ENCODE results near the gene INTS6. TPM values are rescaled to one million over a fixed set of nuclear protein-coding genes. Genes with fewer than 3 reads are reported as not detected.

Gene INTS6
- total RNA-seq, 1 donor from 2014 or later: 23.1 TPM

GRCh38 chr13:51444922-51445321 lies 7.9 kb downstream of the INTS6 start:
- no peak for DNase-seq
- H3K9me3 ChIP-seq (replicated peaks): no peaks in the 10 kb centered on the region
- intact Hi-C loops (cut with micrococcal nuclease): no loop called here
- TF ChIP-seq CTCF (IDR thresholded peaks at IDR 0.05; ENCODE audit: borderline replicate concordance): peak; percentile 40
- H3K4me1 ChIP-seq: peaks cover 10% of the 10 kb centered on the region
- peaks cover 22% of the 10 kb centered on the region for H3K36me3 ChIP-seq
- H3K27me3 ChIP-seq (ENCODE audit: low read depth): no peaks in the 10 kb centered on the region
- H3K4me3 ChIP-seq: no peak overlapping the region
- H3K27ac ChIP-seq (replicated peaks): no peak overlapping the region

- H3K36me3 ChIP-seq: no peaks in the 10 kb centered on the region
- no peaks in the 10 kb centered on the region for H3K27me3 ChIP-seq (ENCODE audit: low read depth)
- no peaks in the 10 kb centered on the region for H3K4me1 ChIP-seq
- no peaks in the 10 kb centered on the region for H3K9me3 ChIP-seq (replicated peaks)
- no peak for TF ChIP-seq CTCF (IDR thresholded peaks at IDR 0.05; ENCODE audit: borderline replicate concordance)
- no peak overlapping the region for H3K4me3 ChIP-seq
- no peak overlapping the region for H3K27ac ChIP-seq (replicated peaks)
- intact Hi-C loops (cut with micrococcal nuclease): no loop called here
- DNase-seq: no peak
Observed at GRCh38 chr13:51440381-51440780, 12.5 kb downstream of the INTS6 start.

- no peaks in the 10 kb centered on the region for H3K4me1 ChIP-seq
- no peaks in the 10 kb centered on the region for H3K9me3 ChIP-seq (replicated peaks)
- DNase-seq: no peak
- H3K4me3 ChIP-seq: no peak overlapping the region
- H3K27me3 ChIP-seq (ENCODE audit: low read depth): no peaks in the 10 kb centered on the region
- no peak for TF ChIP-seq CTCF (IDR thresholded peaks at IDR 0.05; ENCODE audit: borderline replicate concordance)
- H3K36me3 ChIP-seq: no peaks in the 10 kb centered on the region
- intact Hi-C loops (cut with micrococcal nuclease): no loop called here
- no peak overlapping the region for H3K27ac ChIP-seq (replicated peaks)
Observed at GRCh38 chr13:51437550-51438127, 15.2 kb downstream of the INTS6 start.

- H3K27me3 ChIP-seq (ENCODE audit: low read depth): no peaks in the 10 kb centered on the region
- H3K36me3 ChIP-seq: peaks cover 4% of the 10 kb centered on the region
- intact Hi-C loops (cut with micrococcal nuclease): no loop called here
- TF ChIP-seq CTCF (IDR thresholded peaks at IDR 0.05; ENCODE audit: borderline replicate concordance): peak; percentile 60
- no peaks in the 10 kb centered on the region for H3K4me1 ChIP-seq
- no peak for DNase-seq
- no peak overlapping the region for H3K27ac ChIP-seq (replicated peaks)
- H3K4me3 ChIP-seq: no peak overlapping the region
- H3K9me3 ChIP-seq (replicated peaks): no peaks in the 10 kb centered on the region
Observed at GRCh38 chr13:51435002-51435578, 17.7 kb downstream of the INTS6 start.

- Histone ChIP-seq H3K4me1 (peaks cover under 1% of the 10 kb centered on the region), H3K36me3 (peaks cover 21% of the 10 kb centered on the region), H3K9me3 (replicated peaks) (no peaks in the 10 kb centered on the region), H3K27me3 (ENCODE audit: low read depth) (no peaks in the 10 kb centered on the region), H3K4me3 (no peak overlapping the region), H3K27ac (replicated peaks) (no peak overlapping the region)
- DNase-seq: no peak
- intact Hi-C loops (cut with micrococcal nuclease): no loop called here
- no peak for TF ChIP-seq CTCF (IDR thresholded peaks at IDR 0.05; ENCODE audit: borderline replicate concordance)
Observed at GRCh38 chr13:51432576-51432975, 20.3 kb downstream of the INTS6 start.
